Smooth muscle cell (in vitro differentiated cells): ENCODE results near the gene PRCC. TPM values are rescaled to one million over a fixed set of nuclear protein-coding genes. Genes with fewer than 3 reads are reported as not detected.

Experiments used
- DNase-seq: peaks from one replicate; lab custom pipeline; 2025; ENCODE audit not compliant: unreplicated experiment; lab: John Stamatoyannopoulos, UW
- H2AFZ ChIP-seq: fragments of 200-600 bp; sonication (generic); 2 replicates; pipeline ENCODE4 v1.6.0; 2016; ENCODE audit warnings: antibody characterized with exemption, low read depth, mild to moderate bottlenecking
- H3F3A ChIP-seq: fragments of 200-600 bp; sonication (generic); 2 replicates; pipeline ENCODE4 v1.6.0; 2017; ENCODE audit warnings: antibody characterized with exemption, low read depth
- H3K27ac ChIP-seq: fragments of 200-600 bp; sonication (generic); 2 replicates; pipeline ENCODE4 v1.5.1; 2016; ENCODE audit warnings: low read depth, mild to moderate bottlenecking
- H3K27me3 ChIP-seq: fragments of 200-600 bp; sonication (generic); 2 replicates; pipeline ENCODE4 v1.6.1; 2016; ENCODE audit warnings: low read depth, mild to moderate bottlenecking
- H3K36me3 ChIP-seq: fragments of 200-600 bp; sonication (generic); 2 replicates; pipeline ENCODE4 v1.5.1; 2016; ENCODE audit warnings: low read depth
- H3K4me1 ChIP-seq: fragments of 200-600 bp; sonication (generic); 2 replicates; pipeline ENCODE4 v1.5.1; 2016; ENCODE audit warnings: low read depth
- H3K4me2 ChIP-seq: fragments of 200-600 bp; sonication (generic); 2 replicates; pipeline ENCODE4 v1.6.0; 2016; ENCODE audit warnings: mild to moderate bottlenecking
- H3K4me3 ChIP-seq: fragments of 200-600 bp; sonication (generic); 2 replicates; pipeline ENCODE4 v1.5.1; 2016; ENCODE audit warnings: mild to moderate bottlenecking
- H3K79me2 ChIP-seq: fragments of 200-600 bp; sonication (generic); 2 replicates; pipeline ENCODE4 v1.6.0; 2016; ENCODE audit warnings: low read depth, mild to moderate bottlenecking
- H3K9ac ChIP-seq: fragments of 200-600 bp; sonication (generic); 2 replicates; pipeline ENCODE4 v1.6.0; 2016; ENCODE audit warnings: low read depth
- H3K9me3 ChIP-seq: fragments of 200-600 bp; sonication (generic); replicated peaks from 2 replicates; pipeline ENCODE4 v1.5.1; 2016; ENCODE audit warnings: low read depth
- H4K20me1 ChIP-seq: fragments of 200-600 bp; sonication (generic); 2 replicates; pipeline ENCODE4 v1.6.0; 2016; ENCODE audit warnings: low read depth
- WGBS: methylation state at CpG from one replicate; pipeline ENCODE4 v1.1.7; 2016; ENCODE audit warnings: low lambda C conversion rate; 5-methylcytosine and 5-hydroxymethylcytosine counted together
- polyA plus RNA-seq: library from polyadenylated mRNA; unstranded; fragments of >200 nt; fragmentation: Nextera tagmentation; extraction: Ambion mirVana; gene quantifications from 2 replicates; pipeline ENCODE4 v1.2.1, GENCODE V29; 2016
- total RNA-seq: library from RNA; depleted of rRNA; stranded (reverse); fragments of >200 nt; gene quantifications from 2 replicates; pipeline ENCODE4 v1.2.3, GENCODE V29; 2014
- TF ChIP-seq, protein P1 (sequence below): fragments of 200-600 bp; sonication (generic); IDR thresholded peaks from 2 replicates; pipeline ENCODE4 v1.5.1; 2017; ENCODE audit warnings: borderline replicate concordance, mild to moderate bottlenecking, antibody characterized with exemption; ENCODE audit not compliant: insufficient read depth, poor library complexity, severe bottlenecking

Gene PRCC
- total and polyA plus RNA-seq, 2 experiments from 2014 or later: 37.7 to 68.7 TPM

GRCh38 chr1:156751451-156751756 is 15.9 kb upstream of the PRCC start, which contains the start of gene HDGF:
Gene HDGF, minus strand, starts transcription at chr1:156751675. Its CDS starts 246 bp downstream, at chr1:156751429.
- Histone ChIP-seq H3K36me3 (no peaks in the 10 kb centered on the region), H3K27ac (peak within 1 kb of the TSS; percentile 100), H4K20me1 (no peaks in the 10 kb centered on the region), H3K4me1 (peaks cover 41% of the 10 kb centered on the region), H3K9me3 (no peaks in the 10 kb centered on the region), H3K79me2 (peaks cover 48% of the 10 kb centered on the region), H3K4me3 (peak within 1 kb of the TSS; percentile 75), H3K27me3 (no peaks in the 10 kb centered on the region), H3K4me2 (peak within 1 kb of the TSS; percentile 97), H3K9ac (peak within 1 kb of the TSS; percentile 100), H2AFZ (peak within 1 kb of the TSS; percentile 80), H3F3A (peaks cover 6% of the 10 kb centered on the region)
- TF ChIP-seq, protein P1, sequence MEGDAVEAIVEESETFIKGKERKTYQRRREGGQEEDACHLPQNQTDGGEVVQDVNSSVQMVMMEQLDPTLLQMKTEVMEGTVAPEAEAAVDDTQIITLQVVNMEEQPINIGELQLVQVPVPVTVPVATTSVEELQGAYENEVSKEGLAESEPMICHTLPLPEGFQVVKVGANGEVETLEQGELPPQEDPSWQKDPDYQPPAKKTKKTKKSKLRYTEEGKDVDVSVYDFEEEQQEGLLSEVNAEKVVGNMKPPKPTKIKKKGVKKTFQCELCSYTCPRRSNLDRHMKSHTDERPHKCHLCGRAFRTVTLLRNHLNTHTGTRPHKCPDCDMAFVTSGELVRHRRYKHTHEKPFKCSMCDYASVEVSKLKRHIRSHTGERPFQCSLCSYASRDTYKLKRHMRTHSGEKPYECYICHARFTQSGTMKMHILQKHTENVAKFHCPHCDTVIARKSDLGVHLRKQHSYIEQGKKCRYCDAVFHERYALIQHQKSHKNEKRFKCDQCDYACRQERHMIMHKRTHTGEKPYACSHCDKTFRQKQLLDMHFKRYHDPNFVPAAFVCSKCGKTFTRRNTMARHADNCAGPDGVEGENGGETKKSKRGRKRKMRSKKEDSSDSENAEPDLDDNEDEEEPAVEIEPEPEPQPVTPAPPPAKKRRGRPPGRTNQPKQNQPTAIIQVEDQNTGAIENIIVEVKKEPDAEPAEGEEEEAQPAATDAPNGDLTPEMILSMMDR: no peak
- no peak for DNase-seq
- WGBS: under 1% methylated on average over 38 of the region's 48 CpGs

GRCh38 chr1:156751757-156752481 is 15.4 kb upstream of the PRCC start:
- Histone ChIP-seq H4K20me1 (no peaks in the 10 kb centered on the region), H3K9ac (peak overlapping the region; percentile 81), H2AFZ (peak overlapping the region; percentile 80), H3K9me3 (no peaks in the 10 kb centered on the region), H3K27me3 (no peaks in the 10 kb centered on the region), H3K36me3 (no peaks in the 10 kb centered on the region), H3K4me2 (peak overlapping the region; percentile 97), H3F3A (peaks cover 6% of the 10 kb centered on the region), H3K27ac (peak overlapping the region; percentile 69), H3K4me1 (peaks cover 41% of the 10 kb centered on the region), H3K79me2 (peaks cover 47% of the 10 kb centered on the region), H3K4me3 (peak overlapping the region; percentile 75)
- WGBS: 1% methylated on average over 30 of the region's 68 CpGs
- DNase-seq: peak; percentile 88
- TF ChIP-seq, protein P1: no peak

DNA sequence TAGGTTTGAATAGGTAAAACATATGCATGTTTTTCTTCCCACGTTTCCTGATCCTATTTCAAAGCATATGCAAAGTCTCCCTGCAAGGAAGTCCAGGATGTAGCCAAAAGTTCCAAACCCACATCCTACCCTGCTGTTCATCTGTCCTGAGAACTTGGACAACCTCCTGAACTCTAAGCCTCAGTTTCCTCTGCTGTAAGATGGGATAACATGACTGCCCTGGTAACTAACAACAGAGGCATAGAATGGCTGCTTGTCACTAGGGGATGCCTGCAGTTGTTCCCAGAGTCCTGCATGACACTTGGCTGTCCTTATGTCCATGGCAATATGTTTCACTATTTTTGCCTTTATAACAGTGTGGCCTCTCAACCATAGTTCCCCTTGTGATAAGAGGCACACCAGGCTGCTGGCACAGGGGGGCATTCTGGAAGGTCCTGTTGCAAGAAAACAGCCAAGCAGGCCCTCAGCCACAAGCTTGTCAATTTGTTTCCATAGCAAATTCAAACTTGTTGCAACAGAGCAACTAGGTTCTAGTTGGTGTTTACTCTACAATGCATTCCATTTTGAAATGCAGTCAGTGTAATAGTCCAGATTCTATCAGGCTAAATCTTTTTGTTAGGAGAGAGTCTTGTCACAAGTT is 14.4 kb upstream of the PRCC start:
- TF ChIP-seq, protein P1: no peak
- peak overlapping the region; percentile 97 for H3K4me2 ChIP-seq
- H3K9ac ChIP-seq: peak overlapping the region; percentile 81
- H3K36me3 ChIP-seq: no peaks in the 10 kb centered on the region
- DNase-seq: no peak
- no peak overlapping the region for H2AFZ ChIP-seq
- peaks cover 33% of the 10 kb centered on the region for H3K4me1 ChIP-seq
- 70% methylated on average over 1 of the region's 1 CpG for WGBS
- H3K79me2 ChIP-seq: peaks cover 39% of the 10 kb centered on the region
- H3K9me3 ChIP-seq: no peaks in the 10 kb centered on the region
- H3F3A ChIP-seq: peaks cover 6% of the 10 kb centered on the region
- peak overlapping the region; percentile 69 for H3K27ac ChIP-seq
- peak overlapping the region; percentile 75 for H3K4me3 ChIP-seq
- H4K20me1 ChIP-seq: no peaks in the 10 kb centered on the region
- no peaks in the 10 kb centered on the region for H3K27me3 ChIP-seq
